Measurements from ENCODE around the gene FAM169A.
A peak's percentile ranks its signal among the peaks of the same experiment; 100 is the strongest.
"Not testable (repeated sequence)": the region's sequence is repeated elsewhere in the genome, so short reads cannot be mapped to it uniquely, and the experiment has no call there.

Gene FAM169A

DNA sequence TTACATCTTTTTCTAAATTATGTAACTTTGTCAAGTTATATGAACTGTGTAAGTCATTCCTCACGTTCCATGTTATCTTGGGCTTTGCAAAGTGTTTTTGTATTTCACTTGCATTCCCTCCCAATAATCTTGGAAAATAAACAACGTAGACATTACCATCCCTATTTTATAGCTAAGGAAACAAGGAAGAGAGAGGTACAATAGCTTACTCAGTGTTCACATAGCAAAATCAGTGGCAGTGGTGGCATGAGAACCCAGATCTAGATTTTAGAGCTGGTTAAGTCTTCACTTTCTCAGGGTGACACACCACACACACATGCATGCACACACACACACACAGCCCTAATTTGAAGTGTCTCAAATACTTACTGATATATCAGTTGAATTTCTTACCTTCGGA, 65.0 kb downstream of the FAM169A start:
- DNase-seq (ENCODE audit: low read depth) = no peak

DNA sequence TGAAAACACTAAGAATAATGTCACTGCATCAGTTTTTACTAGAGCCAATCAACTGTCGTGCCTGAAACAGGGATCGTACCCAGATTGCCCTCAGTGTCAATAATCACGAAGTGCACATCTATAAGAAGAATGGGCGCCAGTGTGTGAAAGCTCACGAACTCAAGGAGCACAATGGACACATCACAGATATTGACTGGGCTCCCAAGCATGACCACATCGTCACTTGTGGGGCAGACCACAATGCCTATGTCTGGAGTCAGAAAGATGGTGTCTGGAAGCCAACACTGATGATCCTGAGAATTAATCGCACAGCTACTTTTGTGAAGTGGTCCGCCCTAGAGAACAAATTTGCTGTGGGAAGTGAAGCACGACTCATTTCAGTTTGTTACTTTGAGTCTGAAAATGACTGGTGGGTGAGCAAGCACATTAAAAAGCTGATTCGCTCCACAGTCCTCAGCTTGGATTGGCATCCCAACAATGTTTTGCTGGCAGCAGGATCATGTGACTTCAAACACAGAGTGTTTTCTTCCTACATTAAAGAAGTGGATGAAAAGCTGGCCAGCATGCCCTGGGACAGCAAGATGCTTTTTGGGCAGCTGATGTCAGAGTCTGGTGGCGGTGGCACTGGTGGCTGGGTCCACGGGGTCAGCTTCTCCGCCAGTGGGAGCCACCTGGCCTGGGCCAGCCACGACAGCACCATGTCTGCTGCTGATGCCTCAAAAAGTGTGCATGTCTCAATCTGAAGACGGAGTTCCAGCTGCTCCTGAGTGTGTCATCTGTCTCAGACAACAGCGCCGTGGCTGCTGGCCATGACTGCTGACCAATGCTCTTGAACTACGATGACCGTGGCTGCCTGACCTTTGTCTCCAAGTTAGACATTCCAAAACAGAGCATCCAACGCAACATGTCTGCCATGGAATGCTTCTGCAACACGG, 66.9 kb downstream of the FAM169A start:
- no peak for DNase-seq (ENCODE audit: low read depth)

DNA sequence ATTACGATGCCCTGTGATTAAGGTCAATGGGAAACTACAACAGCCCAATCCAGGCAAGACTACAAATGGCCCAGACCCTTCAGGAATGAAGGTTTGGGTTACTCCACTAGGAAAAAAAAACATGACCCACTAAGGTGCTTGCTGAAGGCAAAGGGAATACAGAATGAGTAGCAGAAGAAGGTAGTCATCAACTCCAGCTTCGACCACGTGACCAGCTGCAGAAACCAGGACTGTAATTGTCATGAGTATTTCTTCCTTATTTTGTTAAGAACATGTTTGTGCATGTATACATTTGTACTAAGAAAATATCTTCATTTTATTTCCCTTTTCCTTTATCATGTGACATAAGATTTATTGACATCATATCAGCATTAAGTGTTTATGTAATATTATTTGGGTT, 74.5 kb downstream of the FAM169A start:
- not testable (repeated sequence) for DNase-seq (ENCODE audit: low read depth)

DNA sequence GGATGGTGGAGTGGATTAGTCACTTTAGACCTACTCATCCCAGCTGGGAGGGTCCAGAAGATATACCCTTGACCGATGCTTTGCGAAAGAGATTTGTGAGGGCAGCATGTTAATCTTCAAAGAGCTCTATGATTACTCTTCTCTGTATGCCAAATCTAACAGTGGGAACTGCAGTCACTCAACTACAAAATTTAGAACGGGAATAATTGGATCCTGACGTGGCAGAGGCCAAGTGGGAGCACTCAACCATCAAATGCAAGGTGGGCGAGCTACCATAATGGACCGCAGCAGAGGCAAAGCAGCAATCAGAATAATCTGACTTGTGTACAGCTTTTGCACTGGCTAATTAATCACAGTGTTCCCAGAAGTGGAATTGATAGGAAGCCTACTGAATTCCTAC, 78.8 kb downstream of the FAM169A start:
- DNase-seq (ENCODE audit: low read depth) = no peak

DNA sequence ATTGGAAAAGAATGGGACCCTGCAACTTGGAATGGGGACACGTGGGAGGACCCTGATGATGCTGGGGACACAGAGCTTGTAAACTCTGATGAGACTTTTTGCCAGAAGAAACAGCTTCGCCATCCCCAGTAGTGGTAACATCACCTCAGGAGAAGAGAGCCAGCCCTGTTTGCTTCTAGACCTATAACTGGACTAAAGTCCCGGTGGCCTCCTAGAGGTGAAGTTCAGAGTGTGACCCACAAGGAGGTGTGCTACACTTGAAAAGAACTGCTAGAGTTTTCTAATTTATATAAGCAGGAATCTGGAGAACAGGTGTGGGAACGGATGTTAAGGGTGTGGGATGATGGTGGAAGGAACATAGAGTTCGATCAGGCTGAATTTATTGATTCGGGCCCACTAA, 79.3 kb downstream of the FAM169A start:
- no peak for DNase-seq (ENCODE audit: low read depth)

DNA sequence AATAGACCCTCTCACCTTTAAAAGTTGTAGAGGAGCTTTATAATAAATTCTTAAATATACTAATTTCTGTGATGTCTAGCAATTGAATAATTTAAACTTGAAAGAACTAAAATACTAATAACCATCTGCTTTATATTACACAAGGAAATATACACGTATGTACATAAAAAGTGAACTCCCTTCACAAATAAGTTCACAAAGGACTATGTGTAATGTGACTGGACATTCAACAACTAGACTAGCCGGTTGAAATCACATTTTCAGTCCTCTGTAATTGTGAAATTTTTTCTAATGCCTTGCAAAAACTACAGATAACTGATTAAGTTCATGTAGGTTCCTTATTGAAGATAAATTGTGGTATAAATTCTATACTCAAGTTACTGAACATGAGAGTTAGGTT, 87.6 kb downstream of the FAM169A start:
- no peak for DNase-seq (ENCODE audit: low read depth)

DNA sequence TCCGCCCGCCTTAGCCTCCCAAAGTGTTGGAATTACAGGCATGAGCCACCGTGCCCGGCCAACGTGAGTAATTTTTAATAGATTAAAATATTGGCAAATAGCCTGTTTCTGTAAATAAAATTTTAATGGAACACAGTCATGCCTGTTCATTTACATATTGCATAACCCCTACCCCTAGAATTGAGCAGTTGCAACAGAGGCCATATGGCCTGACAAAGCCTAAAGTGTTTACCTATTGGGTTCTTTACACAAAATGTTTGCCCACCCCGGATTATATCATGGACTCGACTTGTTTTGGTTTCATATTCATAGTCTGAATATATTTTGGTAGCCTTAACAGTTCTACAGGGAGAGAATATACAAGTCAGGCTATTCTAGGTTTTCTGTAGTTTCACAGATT, 93.8 kb downstream of the FAM169A start:
- DNase-seq (ENCODE audit: low read depth) = no peak

DNA sequence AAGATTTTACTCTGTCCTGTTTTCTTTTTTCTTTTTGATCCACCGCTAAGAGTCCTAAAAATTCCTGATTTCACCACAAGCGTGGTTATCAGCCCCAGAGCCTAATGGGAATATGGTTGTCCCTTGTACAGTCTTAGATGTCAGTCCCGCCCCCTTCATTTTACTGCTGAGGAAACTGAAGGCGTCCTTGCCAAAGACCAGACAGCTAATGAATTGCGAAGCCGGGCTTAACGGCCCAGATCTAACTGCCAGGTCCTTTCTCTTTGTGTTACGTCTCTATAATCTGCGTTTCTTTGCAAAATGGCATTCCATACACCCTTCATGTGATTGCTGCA, 98.6 kb downstream of the FAM169A start:
- no peak for DNase-seq (ENCODE audit: low read depth)

DNA sequence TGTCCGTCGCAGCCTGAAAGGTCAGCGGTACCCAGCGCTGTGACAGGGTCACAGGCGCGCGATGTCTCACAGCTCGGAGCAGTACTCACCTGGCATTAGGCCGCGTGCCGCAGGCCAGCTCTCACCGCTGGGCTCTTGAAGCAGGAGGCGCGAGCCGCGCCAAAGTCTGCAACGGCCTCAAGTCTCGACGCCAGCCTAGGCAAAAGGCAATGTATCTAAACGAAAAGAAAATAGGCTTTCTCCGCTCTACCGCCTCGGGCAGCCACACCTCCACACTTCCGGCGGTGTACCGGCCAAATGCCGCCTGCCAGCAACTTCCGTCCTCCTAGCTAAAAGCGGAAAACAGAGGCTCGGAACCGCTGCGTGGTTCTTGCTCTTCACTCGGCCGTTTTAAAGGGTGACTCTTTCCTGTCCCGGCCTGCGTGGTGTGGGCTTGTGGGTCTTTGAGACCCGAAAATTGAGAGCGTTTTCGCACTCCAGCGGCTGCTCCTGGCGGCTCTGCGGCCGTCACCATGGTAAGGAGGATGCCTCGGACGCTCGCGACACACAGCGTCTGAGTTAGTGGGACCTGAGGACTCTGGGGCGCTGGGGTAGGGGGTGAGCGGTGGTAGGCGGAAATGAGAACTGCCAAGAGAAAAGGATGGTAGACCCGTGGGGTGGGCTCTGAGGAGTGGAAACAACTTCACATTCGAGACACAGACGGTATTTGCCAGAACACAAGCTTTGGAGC, 99.2 kb downstream of the FAM169A start, which contains the start of the genes GFM2 and NSA2:
GFM2 (minus strand) TSS at position 269 of the 730 bp plus-strand sequence. CDS start 3,375 bp downstream, outside the sequence.
NSA2 (plus strand) TSS at position 401 of the 730 bp plus-strand sequence; CDS start at position 513, 112 bp downstream.
- peak; percentile 85 for DNase-seq (ENCODE audit: low read depth)

DNA sequence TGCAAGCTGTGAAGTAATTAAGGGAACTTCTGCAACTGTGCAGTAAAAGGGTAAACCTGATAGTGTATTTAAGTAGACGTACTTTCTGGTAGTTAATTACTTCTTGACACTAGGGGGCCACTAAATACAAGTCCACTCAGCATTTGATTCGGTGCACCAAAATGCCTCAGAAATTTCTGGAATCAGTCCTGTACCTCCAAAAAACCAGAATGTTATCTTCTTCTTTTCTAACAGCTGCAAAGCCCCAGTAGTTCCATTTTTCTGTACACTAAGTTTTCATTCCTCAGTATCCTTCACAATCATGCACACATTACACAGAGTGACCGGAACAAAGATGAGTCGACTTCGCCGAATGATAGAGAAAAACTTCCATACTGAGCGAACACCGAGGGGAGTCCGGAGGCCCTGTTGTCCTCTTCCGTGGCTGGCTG, 99.8 kb downstream of the FAM169A start:
- no peak for DNase-seq (ENCODE audit: low read depth)

DNA sequence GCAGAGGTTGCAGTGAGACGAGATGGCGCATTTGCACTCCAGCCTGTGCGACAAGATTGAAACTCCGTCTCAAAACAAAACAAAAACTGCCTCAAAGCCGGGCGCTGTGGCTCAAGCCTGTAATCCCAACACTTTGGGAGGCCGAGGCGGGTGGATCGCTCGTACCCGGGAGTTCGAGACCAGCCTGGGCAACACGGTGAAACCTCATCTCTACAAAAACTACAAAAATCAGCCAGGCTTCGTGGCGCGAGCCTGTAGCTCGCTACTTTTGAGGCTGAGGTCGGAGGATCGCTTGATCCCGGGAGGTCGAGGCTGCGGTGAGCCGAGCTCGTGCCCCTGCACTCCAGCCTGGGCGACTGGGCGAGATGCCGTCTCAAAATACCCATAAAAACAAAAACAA, 100.3 kb downstream of the FAM169A start:
- DNase-seq (ENCODE audit: low read depth) = no peak

DNA sequence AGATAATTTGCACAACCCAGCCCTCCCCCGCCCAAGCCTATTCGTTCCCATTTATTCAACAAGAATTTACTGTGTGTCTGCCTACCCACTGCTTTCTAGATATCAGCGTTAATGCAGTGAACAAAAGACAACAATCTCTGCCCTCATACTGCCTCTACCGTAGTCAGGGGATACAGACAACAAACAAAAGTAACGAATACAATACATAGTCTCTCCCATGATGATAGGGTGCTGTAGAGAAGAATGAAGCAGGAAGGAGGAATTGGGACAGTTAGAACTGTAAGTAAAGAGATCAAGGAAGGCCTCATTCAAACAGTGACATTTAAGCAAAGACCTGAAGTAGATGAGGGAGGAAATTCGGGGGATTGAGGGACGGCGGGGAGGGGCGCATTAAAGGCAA, 101.0 kb downstream of the FAM169A start:
- DNase-seq (ENCODE audit: low read depth) = no peak

DNA sequence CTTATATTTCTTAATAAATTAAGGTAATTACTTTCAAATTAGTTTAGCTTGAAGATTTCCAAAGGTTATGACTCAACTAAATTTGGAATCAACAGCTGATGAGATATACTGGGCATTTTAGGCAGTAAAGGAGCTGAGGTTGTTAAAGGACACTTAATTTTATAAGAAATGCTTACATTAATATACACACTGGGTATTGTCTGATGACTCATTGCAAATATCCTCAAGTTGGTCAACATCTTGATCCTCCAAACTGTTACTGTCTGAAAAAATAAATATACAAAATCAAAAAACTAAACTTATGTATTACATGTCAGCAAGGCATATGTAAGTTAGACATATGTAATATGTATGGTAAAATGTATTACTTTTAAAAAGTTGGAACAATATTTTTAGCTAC, 102.7 kb downstream of the FAM169A start:
- no peak for DNase-seq (ENCODE audit: low read depth)

DNA sequence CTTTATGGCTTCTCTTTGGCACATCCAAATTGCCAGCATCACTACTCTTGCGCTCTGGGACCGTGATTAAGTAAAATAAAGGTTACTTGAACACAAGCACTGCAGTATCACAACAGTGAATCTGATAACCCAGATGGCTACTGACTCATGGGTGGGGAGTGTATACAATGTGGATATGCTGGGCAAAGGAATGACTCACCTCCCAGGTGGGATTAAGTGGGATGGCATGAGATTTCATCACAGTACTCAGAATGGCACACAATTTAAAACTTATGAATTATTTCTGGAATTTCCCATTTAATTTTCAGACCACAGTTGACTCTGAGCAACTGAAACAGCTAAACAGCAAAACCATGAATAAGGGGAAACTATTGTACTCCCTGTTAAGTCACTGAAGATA, 103.6 kb downstream of the FAM169A start:
- DNase-seq (ENCODE audit: low read depth) = no peak

DNA sequence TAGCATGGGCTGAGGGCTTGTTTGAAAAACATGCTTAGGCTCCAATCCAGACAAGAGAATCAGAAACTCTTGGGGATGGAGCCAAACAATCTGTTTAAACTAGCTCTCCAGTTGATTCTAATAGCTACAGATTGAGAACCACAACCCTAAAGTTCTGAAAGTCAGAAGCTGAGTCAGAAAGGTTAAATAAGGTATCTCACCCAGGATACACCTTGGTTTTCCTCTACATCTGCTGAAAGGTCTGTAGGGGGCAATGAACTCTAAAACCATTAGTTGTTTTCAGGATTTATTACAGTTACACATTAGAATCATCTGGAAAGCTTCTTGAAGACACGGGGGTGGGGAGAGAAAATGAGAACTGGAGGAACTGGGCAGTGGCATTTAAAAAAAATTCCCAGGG, 104.9 kb downstream of the FAM169A start:
- DNase-seq (ENCODE audit: low read depth) = no peak

DNA sequence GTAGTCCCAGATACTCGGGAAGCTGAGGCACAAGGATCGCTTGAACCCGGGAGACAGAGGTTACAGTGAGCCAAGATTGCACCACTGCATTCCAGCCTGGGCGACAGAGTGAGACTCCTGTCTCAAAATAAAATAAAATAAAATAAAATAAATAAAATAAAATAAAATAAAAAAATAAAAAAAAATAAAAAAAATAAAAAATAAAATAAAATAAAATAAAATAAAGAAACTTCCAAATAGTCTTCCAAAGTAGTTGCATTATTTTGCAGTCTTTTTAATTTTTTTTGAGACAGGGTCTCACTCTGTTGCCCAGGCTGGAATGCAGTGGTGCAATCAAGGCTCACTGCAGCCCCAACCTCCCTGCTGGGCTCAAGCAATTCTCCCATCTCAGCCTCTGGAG, 117.4 kb downstream of the FAM169A start:
- DNase-seq (ENCODE audit: low read depth) = not testable (repeated sequence)

DNA sequence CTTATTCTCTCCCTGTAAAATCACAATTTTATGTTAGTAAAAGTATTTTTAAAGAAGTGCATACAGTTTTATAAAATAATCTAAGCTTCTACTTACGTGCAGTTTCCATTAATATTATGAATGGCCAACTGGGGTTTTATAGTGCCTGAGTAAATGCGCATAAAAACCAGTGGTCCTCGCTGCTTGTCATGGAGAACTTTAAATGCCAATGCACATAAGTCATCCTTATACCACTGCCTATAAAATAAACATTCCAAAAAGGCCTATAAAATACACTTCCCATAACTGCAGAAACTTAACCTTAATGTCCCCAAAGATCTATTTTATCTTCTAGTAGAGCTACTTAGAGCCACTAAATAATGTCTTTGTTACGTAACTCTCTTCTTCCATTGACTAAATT, 127.8 kb downstream of the FAM169A start:
- DNase-seq (ENCODE audit: low read depth) = no peak

DNA sequence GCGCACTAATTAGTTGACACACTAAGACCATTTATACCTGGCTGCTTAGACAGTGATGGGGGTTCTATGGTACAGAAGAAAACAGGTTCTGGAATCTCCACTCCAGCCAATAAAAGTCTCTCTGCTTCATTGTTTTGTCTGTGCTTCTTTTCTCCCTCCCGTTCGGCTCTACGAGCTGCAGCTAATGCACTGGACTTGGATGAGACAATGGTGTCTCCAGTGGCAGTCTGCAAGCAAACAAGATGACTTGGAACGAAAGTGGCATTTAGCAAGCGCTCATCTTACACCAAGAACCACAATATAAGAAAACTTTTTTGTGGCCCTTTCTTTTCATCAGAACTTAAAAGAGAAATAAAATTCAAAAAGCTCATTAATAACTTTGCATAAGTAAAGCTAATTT, 129.4 kb downstream of the FAM169A start:
- no peak for DNase-seq (ENCODE audit: low read depth)

All from activated T-helper 9 cell treated with anti-CD3 and anti-CD28 coated beads, Interleukin-2, amount 50 U/mL, for 16 hours (primary cell).